ENCODE results near the gene TMEM132C. TPM values are rescaled to one million over a fixed set of nuclear protein-coding genes. Genes with fewer than 3 reads are reported as not detected.

The TMEM132C gene
- total and polyA plus RNA-seq, 2 of the 13 experiments (the other 11 are each of a cell fraction or from before 2014, with no cell fraction given): not detected

- FAIRE-seq (no peak), ATAC-seq (no peak), DNase-seq (ENCODE audit: low spot score) (no peak)
- in situ Hi-C loops (cut with HindIII; ENCODE audit: extremely low pct_ligation_motif_present, low pct_unique_long_range_greater_than_20kb) (no loop called here), intact Hi-C loops (cut with micrococcal nuclease; ENCODE audit: unreplicated experiment) (no loop called here)
- Histone ChIP-seq H3K4me2 (ENCODE audit: low read depth, low read length) (no peak overlapping the region), H3K9ac (ENCODE audit: insufficient read depth, low read depth, low read length) (no peak overlapping the region), H4K20me1 (ENCODE audit: insufficient read depth, low read length) (no peaks in the 10 kb centered on the region), H3K4me1 (ENCODE audit: insufficient read depth, low read length) (no peaks in the 10 kb centered on the region), H3K4me3 (replicated peaks in 1 of 3; ENCODE audit: insufficient read depth in 1 of 3, low read depth in 2 of 3, low read length in 3 of 3) (no peak overlapping the region), H3K9me3 (ENCODE audit: low read length) (no peaks in the 10 kb centered on the region), H3K27ac (ENCODE audit: extremely low read length, insufficient read depth, low read length) (no peak overlapping the region), H3K79me2 (ENCODE audit: insufficient read depth, low read length) (no peaks in the 10 kb centered on the region), H2AFZ (ENCODE audit: low read length) (no peak overlapping the region), H3K36me3 (replicated peaks in 1 of 2; ENCODE audit: control insufficient read depth in 1 of 2, insufficient read depth in 2 of 2, low read length in 2 of 2) (no peaks in the 10 kb centered on the region), H3K27me3 (ENCODE audit: control insufficient read depth in 1 of 2, insufficient read depth in 2 of 2, low read length in 2 of 2) (peaks cover 0 to 2% of the 10 kb centered on the region in 2 experiments; a peak in 3 of 5 replicates)
- ChIA-PET POLR2A (no interaction called here), CTCF (ENCODE audit: low intra/inter-chr PET ratio, low total read pairs) (no interaction called here)
- BruUV-seq (replicated peaks): no TSS peak
- no peak for TF ChIP-seq RFXAP (CRISPR knock-in tag; IDR thresholded peaks at IDR 0.05; ENCODE audit: borderline replicate concordance)
- TF ChIP-seq ZNF574 (CRISPR knock-in tag; IDR thresholded peaks at IDR 0.05): no peak
- WGBS (ENCODE audit: low lambda C conversion rate): 12% methylated on average over 6 of the region's 6 CpGs
Measured at GRCh38 chr12:128316078-128316477, 49.1 kb downstream of the TMEM132C start.

GRCh38 chr12:128316973-128317526, 50.1 kb downstream of the TMEM132C start:
- BruUV-seq (replicated peaks): no TSS peak
- Histone ChIP-seq H3K9me3 (ENCODE audit: low read length) (peaks cover 9% of the 10 kb centered on the region; the same call in 1 of the 2 replicates), H3K36me3 (replicated peaks in 1 of 2; ENCODE audit: control insufficient read depth in 1 of 2, insufficient read depth in 2 of 2, low read length in 2 of 2) (no peaks in the 10 kb centered on the region), H3K4me3 (replicated peaks in 1 of 3; ENCODE audit: insufficient read depth in 1 of 3, low read depth in 2 of 3, low read length in 3 of 3) (no peak overlapping the region), H3K27me3 (ENCODE audit: control insufficient read depth in 1 of 2, insufficient read depth in 2 of 2, low read length in 2 of 2) (peaks cover 0 to 2% of the 10 kb centered on the region in 2 experiments; a peak in 2 of 5 replicates), H3K9ac (ENCODE audit: insufficient read depth, low read depth, low read length) (no peak overlapping the region), H3K4me1 (ENCODE audit: insufficient read depth, low read length) (no peaks in the 10 kb centered on the region), H3K79me2 (ENCODE audit: insufficient read depth, low read length) (no peaks in the 10 kb centered on the region), H4K20me1 (ENCODE audit: insufficient read depth, low read length) (no peaks in the 10 kb centered on the region), H2AFZ (ENCODE audit: low read length) (no peak overlapping the region), H3K4me2 (ENCODE audit: low read depth, low read length) (no peak overlapping the region), H3K27ac (ENCODE audit: extremely low read length, insufficient read depth, low read length) (no peak overlapping the region)
- in situ Hi-C loops (cut with HindIII; ENCODE audit: extremely low pct_ligation_motif_present, low pct_unique_long_range_greater_than_20kb) (no loop called here), intact Hi-C loops (cut with micrococcal nuclease; ENCODE audit: unreplicated experiment) (no loop called here)
- no peak for DNase-seq (ENCODE audit: low spot score)
- FAIRE-seq: no peak
- TF ChIP-seq NR2C2 (CRISPR knock-in tag; IDR thresholded peaks at IDR 0.05; ENCODE audit: borderline replicate concordance) (no peak), KLF12 (CRISPR knock-in tag; IDR thresholded peaks at IDR 0.05; ENCODE audit: borderline replicate concordance) (no peak), PRMT3 (CRISPR knock-in tag; IDR thresholded peaks at IDR 0.05; ENCODE audit: borderline replicate concordance, low read depth) (no peak)
- ChIA-PET CTCF (ENCODE audit: low intra/inter-chr PET ratio, low total read pairs) (no interaction called here), POLR2A (no interaction called here)
- 1% methylated on average over 4 of the region's 4 CpGs for WGBS (ENCODE audit: low lambda C conversion rate)
- ATAC-seq: no peak
